HFFc6 (cell line): ENCODE results near the gene DYNLT5. TPM values are rescaled to one million over a fixed set of nuclear protein-coding genes. Genes with fewer than 3 reads are reported as not detected.

ENCODE experiments used
- DNase-seq: peaks from one replicate; pipeline ENCODE4 v3.0.0-alpha.2; 2018
- H3K27ac Mint-ChIP-seq: 2 replicates; pipeline ENCODE4 v1.8.0; 2020; ENCODE audit warnings: mild to moderate bottlenecking, mixed read lengths
- H3K27me3 Mint-ChIP-seq: 2 replicates; pipeline ENCODE4 v1.8.0; 2021; ENCODE audit warnings: mild to moderate bottlenecking, moderate library complexity, mixed read lengths; ENCODE audit not compliant: insufficient read depth
- H3K36me3 Mint-ChIP-seq: 2 replicates; pipeline ENCODE4 v1.8.0; 2021; ENCODE audit warnings: low read depth, mixed read lengths
- H3K4me1 Mint-ChIP-seq: 2 replicates; pipeline ENCODE4 v1.8.0; 2020; ENCODE audit warnings: low read depth, mixed read lengths
- H3K4me3 Mint-ChIP-seq: 2 replicates; pipeline ENCODE4 v1.8.0; 2020; ENCODE audit warnings: mild to moderate bottlenecking, moderate library complexity, mixed read lengths
- H3K9me3 Mint-ChIP-seq: 2 replicates; pipeline ENCODE4 v1.8.0; 2020; ENCODE audit warnings: mild to moderate bottlenecking, mixed read lengths
- CTCF ChIP-seq: fragments of 200-600 bp; sonication (generic); IDR thresholded peaks from 2 replicates; pipeline ENCODE4 v1.5.0; 2021; ENCODE audit warnings: antibody characterized with exemption, mild to moderate bottlenecking
- total RNA-seq, 6 experiments: library from RNA; stranded (reverse); fragmentation: NEBNext Ultra II Directional; extraction: Animal tissue kit (Norgen Biotek cat#: 25700); gene quantifications; 2 replicates in 1 of 6; 3 replicates in 5 of 6; pipeline ENCODE4 v1.2.3, GENCODE V29; 2021

Gene DYNLT5
- total RNA-seq, 6 experiments from 2014 or later, result 0.69 to 2.4 (median 1.8) TPM

DNA sequence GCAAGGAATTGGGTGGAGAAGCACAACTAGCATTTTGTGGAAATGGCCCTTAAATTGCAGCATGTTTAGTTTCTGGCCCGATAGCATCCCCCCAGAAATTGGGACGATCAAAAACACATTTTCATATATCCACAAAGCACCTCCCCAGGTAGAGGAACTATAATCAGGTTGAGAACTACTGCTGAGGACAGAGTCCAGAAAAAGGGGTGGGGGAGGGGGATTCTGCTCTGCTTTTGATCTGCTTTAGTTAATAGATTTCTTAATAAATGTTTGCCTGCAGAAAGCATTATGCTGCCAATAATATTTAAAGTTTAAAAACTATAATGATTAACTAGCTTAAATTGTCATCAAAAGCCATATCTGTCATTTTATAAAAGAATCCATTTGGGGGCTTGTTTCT lies 14.4 kb upstream of the DYNLT5 start:
- TF ChIP-seq CTCF, result no peak
- Mint-ChIP-seq H3K4me3 (no peak overlapping the region), H3K4me1 (peaks cover 11% of the 10 kb centered on the region), H3K36me3 (peaks cover 20% of the 10 kb centered on the region), H3K27me3 (no peaks in the 10 kb centered on the region; the same call in 1 of the 2 replicates), H3K9me3 (no peaks in the 10 kb centered on the region), H3K27ac (no peak overlapping the region)
- no peak for DNase-seq

GRCh38 chr1:66739401-66740157 lies 12.7 kb upstream of the DYNLT5 start:
- peaks cover 6% of the 10 kb centered on the region; the same call in 1 of the 2 replicates for H3K4me1 Mint-ChIP-seq
- TF ChIP-seq CTCF, result no peak
- H3K27me3 Mint-ChIP-seq, result no peaks in the 10 kb centered on the region; the same call in 1 of the 2 replicates
- H3K4me3 Mint-ChIP-seq, result no peak overlapping the region
- H3K36me3 Mint-ChIP-seq, result peaks cover 23% of the 10 kb centered on the region
- H3K9me3 Mint-ChIP-seq, result no peaks in the 10 kb centered on the region
- DNase-seq, result no peak
- no peak overlapping the region for H3K27ac Mint-ChIP-seq

- Mint-ChIP-seq H3K9me3 (no peaks in the 10 kb centered on the region), H3K4me3 (no peak overlapping the region), H3K36me3 (peaks cover 15% of the 10 kb centered on the region), H3K27ac (no peak overlapping the region), H3K27me3 (no peaks in the 10 kb centered on the region), H3K4me1 (peaks cover 56% of the 10 kb centered on the region)
- no peak for DNase-seq
- no peak for TF ChIP-seq CTCF
Measured at GRCh38 chr1:66745451-66745850, 6.8 kb upstream of the DYNLT5 start.

GRCh38 chr1:66747501-66747900 lies 4.8 kb upstream of the DYNLT5 start:
- H3K27me3 Mint-ChIP-seq, result no peaks in the 10 kb centered on the region
- peaks cover 6% of the 10 kb centered on the region for H3K36me3 Mint-ChIP-seq
- H3K4me1 Mint-ChIP-seq, result peaks cover 71% of the 10 kb centered on the region
- H3K4me3 Mint-ChIP-seq, result peak overlapping the region; percentile 27
- no peak for TF ChIP-seq CTCF
- no peaks in the 10 kb centered on the region for H3K9me3 Mint-ChIP-seq
- H3K27ac Mint-ChIP-seq, result peak overlapping the region; percentile 39
- DNase-seq, result peak; percentile 64

- H3K9me3 Mint-ChIP-seq, result no peaks in the 10 kb centered on the region
Measured at GRCh38 chr1:66750577-66750976, 1.7 kb upstream of the DYNLT5 start.

More at GRCh38 chr1:66750577-66750976, 1.7 kb upstream of the DYNLT5 start:
- no peaks in the 10 kb centered on the region for H3K27me3 Mint-ChIP-seq
- H3K27ac Mint-ChIP-seq, result no peak overlapping the region
- no peak overlapping the region for H3K4me3 Mint-ChIP-seq
- no peak for TF ChIP-seq CTCF
- no peak for DNase-seq
- no peaks in the 10 kb centered on the region for H3K36me3 Mint-ChIP-seq
- H3K4me1 Mint-ChIP-seq, result peaks cover 68% of the 10 kb centered on the region
